ENCODE results near the gene HOXB6. TPM values are rescaled to one million over a fixed set of nuclear protein-coding genes. Genes with fewer than 3 reads are reported as not detected.
A peak's percentile ranks its signal among the peaks of the same experiment; 100 is the strongest.

Gene HOXB6
- polyA plus RNA-seq, 1 donor = 9.8 TPM

GRCh38 chr17:48586355-48587258, 18.2 kb downstream of the HOXB6 start:
- DNase-seq = no peak
- Histone ChIP-seq H3K36me3 (ENCODE audit: control insufficient read depth, insufficient read depth, low read length) (peaks cover 7% of the 10 kb centered on the region), H3K9me3 (ENCODE audit: control insufficient read depth, low read depth, low read length) (peaks cover 6% of the 10 kb centered on the region), H3K27me3 (ENCODE audit: control insufficient read depth, insufficient read depth, low read length) (peaks cover 97% of the 10 kb centered on the region), H3K4me1 (ENCODE audit: control insufficient read depth, insufficient read depth, low read length) (peaks cover 34% of the 10 kb centered on the region), H3K27ac (ENCODE audit: low read length) (peak overlapping the region; percentile 85), H3K4me3 (ENCODE audit: low read length) (peak overlapping the region; percentile 43)
- WGBS (ENCODE audit: insufficient coverage, low lambda C conversion rate) = 60% methylated on average over 1 of the region's 34 CpGs

GRCh38 chr17:48584223-48584741, 20.5 kb downstream of the HOXB6 start:
- Histone ChIP-seq H3K4me3 (ENCODE audit: low read length) (no peak overlapping the region), H3K4me1 (ENCODE audit: control insufficient read depth, insufficient read depth, low read length) (peaks cover 35% of the 10 kb centered on the region), H3K27me3 (ENCODE audit: control insufficient read depth, insufficient read depth, low read length) (peaks cover 97% of the 10 kb centered on the region), H3K9me3 (ENCODE audit: control insufficient read depth, low read depth, low read length) (peaks cover 9% of the 10 kb centered on the region), H3K36me3 (ENCODE audit: control insufficient read depth, insufficient read depth, low read length) (no peaks in the 10 kb centered on the region), H3K27ac (ENCODE audit: low read length) (peak overlapping the region; percentile 28)
- WGBS (ENCODE audit: insufficient coverage, low lambda C conversion rate) = no CpG with 5 or more reads among the region's 2 CpGs
- no peak for DNase-seq

GRCh38 chr17:48583708-48584222, 21.0 kb downstream of the HOXB6 start:
- no peak for DNase-seq
- Histone ChIP-seq H3K27ac (ENCODE audit: low read length) (peak overlapping the region; percentile 80), H3K27me3 (ENCODE audit: control insufficient read depth, insufficient read depth, low read length) (peaks cover 97% of the 10 kb centered on the region), H3K4me3 (ENCODE audit: low read length) (no peak overlapping the region), H3K36me3 (ENCODE audit: control insufficient read depth, insufficient read depth, low read length) (no peaks in the 10 kb centered on the region), H3K9me3 (ENCODE audit: control insufficient read depth, low read depth, low read length) (peaks cover 9% of the 10 kb centered on the region), H3K4me1 (ENCODE audit: control insufficient read depth, insufficient read depth, low read length) (peaks cover 34% of the 10 kb centered on the region)
- no CpG with 5 or more reads among the region's 3 CpGs for WGBS (ENCODE audit: insufficient coverage, low lambda C conversion rate)

GRCh38 chr17:48582750-48583069, 22.1 kb downstream of the HOXB6 start:
- H3K4me1 ChIP-seq (ENCODE audit: control insufficient read depth, insufficient read depth, low read length) = peaks cover 37% of the 10 kb centered on the region
- peak overlapping the region; percentile 49 for H3K4me3 ChIP-seq (ENCODE audit: low read length)
- H3K27me3 ChIP-seq (ENCODE audit: control insufficient read depth, insufficient read depth, low read length) = peaks cover 96% of the 10 kb centered on the region
- H3K36me3 ChIP-seq (ENCODE audit: control insufficient read depth, insufficient read depth, low read length) = no peaks in the 10 kb centered on the region
- H3K9me3 ChIP-seq (ENCODE audit: control insufficient read depth, low read depth, low read length) = peaks cover 9% of the 10 kb centered on the region
- H3K27ac ChIP-seq (ENCODE audit: low read length) = peak overlapping the region; percentile 80
- no peak for DNase-seq
- 14% methylated on average over 2 of the region's 7 CpGs for WGBS (ENCODE audit: insufficient coverage, low lambda C conversion rate)

GRCh38 chr17:48579760-48580554, 24.8 kb downstream of the HOXB6 start:
- Histone ChIP-seq H3K4me3 (ENCODE audit: low read length) (peak overlapping the region; percentile 49), H3K27ac (ENCODE audit: low read length) (peak overlapping the region; percentile 80), H3K9me3 (ENCODE audit: control insufficient read depth, low read depth, low read length) (peaks cover 3% of the 10 kb centered on the region), H3K36me3 (ENCODE audit: control insufficient read depth, insufficient read depth, low read length) (peaks cover 6% of the 10 kb centered on the region), H3K27me3 (ENCODE audit: control insufficient read depth, insufficient read depth, low read length) (peaks cover 95% of the 10 kb centered on the region), H3K4me1 (ENCODE audit: control insufficient read depth, insufficient read depth, low read length) (peaks cover 20% of the 10 kb centered on the region)
- 7% methylated on average over 3 of the region's 26 CpGs for WGBS (ENCODE audit: insufficient coverage, low lambda C conversion rate)
- DNase-seq = peak in 1 of 2 donors; percentile 57

- Histone ChIP-seq H3K27me3 (ENCODE audit: control insufficient read depth, insufficient read depth, low read length) (peaks cover 96% of the 10 kb centered on the region), H3K9me3 (ENCODE audit: control insufficient read depth, low read depth, low read length) (peaks cover 3% of the 10 kb centered on the region), H3K36me3 (ENCODE audit: control insufficient read depth, insufficient read depth, low read length) (peaks cover 6% of the 10 kb centered on the region), H3K4me3 (ENCODE audit: low read length) (peak overlapping the region; percentile 42), H3K4me1 (ENCODE audit: control insufficient read depth, insufficient read depth, low read length) (peaks cover 18% of the 10 kb centered on the region), H3K27ac (ENCODE audit: low read length) (peak overlapping the region; percentile 80)
- 33% methylated on average over 1 of the region's 7 CpGs for WGBS (ENCODE audit: insufficient coverage, low lambda C conversion rate)
- no peak for DNase-seq
These were observed 25.4 kb downstream of the HOXB6 start for GRCh38 chr17:48579471-48579759.

- H3K9me3 ChIP-seq (ENCODE audit: control insufficient read depth, low read depth, low read length) = peaks cover 3% of the 10 kb centered on the region
- WGBS (ENCODE audit: insufficient coverage, low lambda C conversion rate) = 0% methylated on average over 3 of the region's 43 CpGs
- H3K27ac ChIP-seq (ENCODE audit: low read length) = peak overlapping the region; percentile 80
- H3K36me3 ChIP-seq (ENCODE audit: control insufficient read depth, insufficient read depth, low read length) = peaks cover 6% of the 10 kb centered on the region
- DNase-seq = no peak
- peak overlapping the region; percentile 42 for H3K4me3 ChIP-seq (ENCODE audit: low read length)
- H3K4me1 ChIP-seq (ENCODE audit: control insufficient read depth, insufficient read depth, low read length) = peaks cover 18% of the 10 kb centered on the region
- peaks cover 95% of the 10 kb centered on the region for H3K27me3 ChIP-seq (ENCODE audit: control insufficient read depth, insufficient read depth, low read length)
These were observed 25.9 kb downstream of the HOXB6 start for GRCh38 chr17:48578616-48579470.

GRCh38 chr17:48577946-48578615, 26.7 kb downstream of the HOXB6 start, which contains the start of gene HOXB4:
Gene HOXB4, minus strand, starts transcription at chr17:48578350. Its CDS starts 31 bp downstream, at chr17:48578319.
- H3K36me3 ChIP-seq (ENCODE audit: control insufficient read depth, insufficient read depth, low read length) = peaks cover 6% of the 10 kb centered on the region
- DNase-seq = peak; percentile 55 to 63
- WGBS (ENCODE audit: insufficient coverage, low lambda C conversion rate) = no CpG with 5 or more reads among the region's 58 CpGs
- H3K27me3 ChIP-seq (ENCODE audit: control insufficient read depth, insufficient read depth, low read length) = peaks cover 95% of the 10 kb centered on the region
- H3K4me3 ChIP-seq (ENCODE audit: low read length) = peak within 1 kb of the TSS; percentile 42
- peak within 1 kb of the TSS; percentile 80 for H3K27ac ChIP-seq (ENCODE audit: low read length)
- H3K4me1 ChIP-seq (ENCODE audit: control insufficient read depth, insufficient read depth, low read length) = peaks cover 18% of the 10 kb centered on the region
- peaks cover 3% of the 10 kb centered on the region for H3K9me3 ChIP-seq (ENCODE audit: control insufficient read depth, low read depth, low read length)

- Histone ChIP-seq H3K9me3 (ENCODE audit: control insufficient read depth, low read depth, low read length) (peaks cover 3% of the 10 kb centered on the region), H3K36me3 (ENCODE audit: control insufficient read depth, insufficient read depth, low read length) (peaks cover 6% of the 10 kb centered on the region), H3K27ac (ENCODE audit: low read length) (peak overlapping the region; percentile 73), H3K4me3 (ENCODE audit: low read length) (peak overlapping the region; percentile 32), H3K4me1 (ENCODE audit: control insufficient read depth, insufficient read depth, low read length) (peaks cover 13% of the 10 kb centered on the region), H3K27me3 (ENCODE audit: control insufficient read depth, insufficient read depth, low read length) (peaks cover 95% of the 10 kb centered on the region)
- WGBS (ENCODE audit: insufficient coverage, low lambda C conversion rate) = no CpG with 5 or more reads among the region's 19 CpGs
- no peak for DNase-seq
These were observed 27.3 kb downstream of the HOXB6 start for GRCh38 chr17:48577330-48577945.

All from large intestine (tissue), 3 donors.